CD8-positive, alpha-beta memory T cell (primary cell): ENCODE results near the gene MRO. TPM values are rescaled to one million over a fixed set of nuclear protein-coding genes. Genes with fewer than 3 reads are reported as not detected.

Source experiments
- CTCF ChIA-PET: fragments of 350-600 bp; sonication (Branson Sonifier 250); formaldehyde crosslinking; loops from one replicate; lab custom pipeline; 2021; ENCODE audit warnings: antibody characterized with exemption; lab: Charles Lee
- POLR2A ChIA-PET: fragments of 350-600 bp; sonication (Branson Sonifier 250); formaldehyde crosslinking; loops from one replicate; lab custom pipeline; 2021; ENCODE audit warnings: antibody characterized with exemption; lab: Charles Lee
- DNase-seq, 5 donors: peaks; one replicate each; pipeline versions ENCODE4 v3.0.0 to v3.0.0-alpha.2; 2020 to 2022; ENCODE audit warnings: mixed read lengths in 1 of 5
- H3K27ac ChIP-seq: one replicate; pipeline ENCODE4 v1.7.0; 2013; ENCODE audit warnings: low read depth, mild to moderate bottlenecking, low read length, moderate library complexity
- H3K27me3 ChIP-seq: 2 replicates; pipeline ENCODE4 v1.7.0; 2013; ENCODE audit warnings: low read length, mild to moderate bottlenecking; ENCODE audit not compliant: insufficient read depth, poor library complexity, severe bottlenecking
- H3K36me3 ChIP-seq: 2 replicates; pipeline ENCODE4 v1.7.0; 2013; ENCODE audit warnings: mild to moderate bottlenecking, low read length, moderate library complexity; ENCODE audit not compliant: insufficient read depth
- H3K4me1 ChIP-seq: 2 replicates; pipeline ENCODE4 v1.7.0; 2013; ENCODE audit warnings: mild to moderate bottlenecking, low read length, moderate library complexity; ENCODE audit not compliant: insufficient read depth
- H3K4me3 ChIP-seq: 2 replicates; pipeline ENCODE4 v1.7.0; 2013; ENCODE audit warnings: mild to moderate bottlenecking, low read length
- H3K9me3 ChIP-seq: 2 replicates; pipeline ENCODE4 v1.7.0; 2013; ENCODE audit warnings: mild to moderate bottlenecking, low read length
- H3K27ac Mint-ChIP-seq, 8 donors: one replicate each; pipeline ENCODE4 v1.8.0; 2020 to 2021; ENCODE audit warnings: mixed read lengths in 8 of 8, mild to moderate bottlenecking in 6 of 8, inconsistent platforms in 3 of 8, moderate library complexity in 3 of 8
- H3K27me3 Mint-ChIP-seq, 2 donors: one replicate each; pipeline ENCODE4 v1.8.0; 2020 to 2021; ENCODE audit warnings: mixed read lengths in 2 of 2, mild to moderate bottlenecking in 1 of 2, moderate library complexity in 1 of 2
- H3K36me3 Mint-ChIP-seq, 3 donors: one replicate each; pipeline ENCODE4 v1.8.0; 2020 to 2021; ENCODE audit warnings: mixed read lengths in 3 of 3, inconsistent platforms in 1 of 3, mild to moderate bottlenecking in 1 of 3
- H3K4me1 Mint-ChIP-seq, 3 donors: one replicate each; pipeline ENCODE4 v1.8.0; 2020 to 2021; ENCODE audit warnings: mixed read lengths in 3 of 3, inconsistent platforms in 1 of 3, mild to moderate bottlenecking in 1 of 3
- H3K4me3 Mint-ChIP-seq, 7 donors: one replicate each; pipeline ENCODE4 v1.8.0; 2020 to 2021; ENCODE audit warnings: mixed read lengths in 7 of 7, mild to moderate bottlenecking in 6 of 7, moderate library complexity in 4 of 7, inconsistent platforms in 2 of 7
- H3K9me3 Mint-ChIP-seq, 5 donors: one replicate each; pipeline ENCODE4 v1.8.0; 2020 to 2022; ENCODE audit warnings: mixed read lengths in 5 of 5, mild to moderate bottlenecking in 3 of 5, moderate library complexity in 2 of 5, inconsistent platforms in 1 of 5
- polyA plus RNA-seq: library from polyadenylated mRNA; unstranded; fragments of 300-500 nt; fragmentation: Illumina TruSeq; gene quantifications from one replicate; pipeline ENCODE4 v1.2.3, GENCODE V29; 2021
- total RNA-seq, 2 experiments: library from RNA; stranded (reverse); gene quantifications; one replicate each; pipeline ENCODE4 v1.2.3, GENCODE V29; 2021

MRO gene
- total RNA-seq (under 1 TPM in 1 of 2 experiments, not detected in 1; 0.18 TPM), polyA plus RNA-seq (not detected)

GRCh38 chr18:50819728-50820378 is at the start of gene MRO:
Gene MRO, minus strand, starts transcription at chr18:50820016. Its CDS starts 10,616 bp downstream, at chr18:50809400.
- Mint-ChIP-seq H3K27ac (peak within 1 kb of the TSS in 1 of 8 donors; percentile 11), H3K36me3 (no peaks in the 10 kb centered on the region), H3K9me3 (no peaks in the 10 kb centered on the region), H3K27me3 (peaks cover 0 to 24% of the 10 kb centered on the region in 2 donors), H3K4me1 (no peaks in the 10 kb centered on the region), H3K4me3 (peak within 1 kb of the TSS in 1 of 7 donors; percentile 51)
- ChIA-PET CTCF (interaction anchor here (0.6 to 2.8 kb wide), 23 partner anchors 9 to 330 kb away, joined by 3 to 10 read pairs (median 3); partner anchors contain the start of genes ELAC1 and ME2), POLR2A (no interaction called here)
- peaks cover 19% of the 10 kb centered on the region for H3K4me1 ChIP-seq
- no peaks in the 10 kb centered on the region for H3K9me3 ChIP-seq
- peak within 1 kb of the TSS; percentile 72 for H3K4me3 ChIP-seq
- no peaks in the 10 kb centered on the region for H3K27me3 ChIP-seq
- peak; percentile 61 to 83 (median 69) for DNase-seq
- H3K27ac ChIP-seq, result no peak within 1 kb of the TSS
- H3K36me3 ChIP-seq, result no peaks in the 10 kb centered on the region

GRCh38 chr18:50869150-50869549 is 49.3 kb upstream of the MRO start:
- peak overlapping the region in 1 of 7 donors; percentile 23 for H3K4me3 Mint-ChIP-seq
- H3K4me1 ChIP-seq, result no peaks in the 10 kb centered on the region
- no peaks in the 10 kb centered on the region for H3K9me3 ChIP-seq
- H3K27ac ChIP-seq, result no peak overlapping the region
- H3K9me3 Mint-ChIP-seq, result no peaks in the 10 kb centered on the region
- CTCF ChIA-PET, result no interaction called here
- H3K27me3 ChIP-seq, result no peaks in the 10 kb centered on the region
- peaks cover 6 to 18% of the 10 kb centered on the region in 2 donors for H3K27me3 Mint-ChIP-seq
- H3K36me3 ChIP-seq, result no peaks in the 10 kb centered on the region
- no peaks in the 10 kb centered on the region for H3K36me3 Mint-ChIP-seq
- POLR2A ChIA-PET, result interaction anchor here (0.6 kb wide), 1 partner anchor 9 kb away, joined by 3 read pairs; no protein-coding TSS in a partner anchor
- no peaks in the 10 kb centered on the region for H3K4me1 Mint-ChIP-seq
- no peak for DNase-seq
- H3K4me3 ChIP-seq, result no peak overlapping the region
- H3K27ac Mint-ChIP-seq, result no peak overlapping the region

- Histone ChIP-seq H3K36me3 (no peaks in the 10 kb centered on the region), H3K4me1 (no peaks in the 10 kb centered on the region), H3K4me3 (no peak overlapping the region), H3K27ac (no peak overlapping the region), H3K27me3 (no peaks in the 10 kb centered on the region), H3K9me3 (no peaks in the 10 kb centered on the region)
- H3K27me3 Mint-ChIP-seq, result peaks cover 2% of the 10 kb centered on the region in 2 donors
- no peaks in the 10 kb centered on the region for H3K9me3 Mint-ChIP-seq
- H3K4me3 Mint-ChIP-seq, result no peak overlapping the region
- no peak overlapping the region for H3K27ac Mint-ChIP-seq
- H3K36me3 Mint-ChIP-seq, result no peaks in the 10 kb centered on the region
- ChIA-PET CTCF (interaction anchor here (1.6 kb wide), 1 partner anchor 46 kb away, joined by 4 read pairs; no protein-coding TSS in a partner anchor), POLR2A (no interaction called here)
- DNase-seq, result no peak
- H3K4me1 Mint-ChIP-seq, result no peaks in the 10 kb centered on the region
Measured at GRCh38 chr18:50866765-50867164, 46.9 kb upstream of the MRO start.

- no peaks in the 10 kb centered on the region for H3K4me1 Mint-ChIP-seq
- H3K36me3 Mint-ChIP-seq, result no peaks in the 10 kb centered on the region
- H3K4me3 ChIP-seq, result no peak overlapping the region
- H3K27me3 Mint-ChIP-seq, result peaks cover 7 to 8% of the 10 kb centered on the region in 2 donors
- DNase-seq, result no peak
- ChIA-PET POLR2A (no interaction called here), CTCF (no interaction called here)
- H3K27ac ChIP-seq, result no peak overlapping the region
- no peaks in the 10 kb centered on the region for H3K9me3 ChIP-seq
- no peak overlapping the region for H3K27ac Mint-ChIP-seq
- no peaks in the 10 kb centered on the region for H3K27me3 ChIP-seq
- H3K4me3 Mint-ChIP-seq, result no peak overlapping the region
- no peaks in the 10 kb centered on the region for H3K9me3 Mint-ChIP-seq
- no peaks in the 10 kb centered on the region for H3K4me1 ChIP-seq
- H3K36me3 ChIP-seq, result no peaks in the 10 kb centered on the region
Measured at GRCh38 chr18:50863840-50864375, 44.1 kb upstream of the MRO start.

GRCh38 chr18:50862401-50862800 is 42.6 kb upstream of the MRO start:
- H3K27ac ChIP-seq, result no peak overlapping the region
- no peaks in the 10 kb centered on the region for H3K4me1 ChIP-seq
- ChIA-PET POLR2A (no interaction called here), CTCF (no interaction called here)
- H3K36me3 Mint-ChIP-seq, result no peaks in the 10 kb centered on the region
- H3K4me1 Mint-ChIP-seq, result no peaks in the 10 kb centered on the region
- H3K9me3 ChIP-seq, result no peaks in the 10 kb centered on the region
- H3K27ac Mint-ChIP-seq, result no peak overlapping the region
- H3K27me3 Mint-ChIP-seq, result peaks cover 7 to 10% of the 10 kb centered on the region in 2 donors
- no peaks in the 10 kb centered on the region for H3K36me3 ChIP-seq
- no peaks in the 10 kb centered on the region for H3K9me3 Mint-ChIP-seq
- no peak for DNase-seq
- H3K27me3 ChIP-seq, result no peaks in the 10 kb centered on the region
- H3K4me3 Mint-ChIP-seq, result no peak overlapping the region
- no peak overlapping the region for H3K4me3 ChIP-seq

- Histone ChIP-seq H3K36me3 (no peaks in the 10 kb centered on the region), H3K4me3 (no peak overlapping the region), H3K27me3 (no peaks in the 10 kb centered on the region), H3K27ac (no peak overlapping the region), H3K4me1 (no peaks in the 10 kb centered on the region), H3K9me3 (no peaks in the 10 kb centered on the region)
- no peaks in the 10 kb centered on the region for H3K36me3 Mint-ChIP-seq
- H3K9me3 Mint-ChIP-seq, result no peaks in the 10 kb centered on the region
- no peak overlapping the region for H3K4me3 Mint-ChIP-seq
- H3K27ac Mint-ChIP-seq, result peak overlapping the region in 1 of 8 donors; percentile 33
- peaks cover 7 to 10% of the 10 kb centered on the region in 2 donors for H3K27me3 Mint-ChIP-seq
- ChIA-PET POLR2A (no interaction called here), CTCF (no interaction called here)
- DNase-seq, result no peak
- H3K4me1 Mint-ChIP-seq, result no peaks in the 10 kb centered on the region
Measured at GRCh38 chr18:50861617-50862016, 41.8 kb upstream of the MRO start.

- H3K4me1 ChIP-seq, result no peaks in the 10 kb centered on the region
- peaks cover 7 to 8% of the 10 kb centered on the region in 2 donors for H3K27me3 Mint-ChIP-seq
- no peak overlapping the region for H3K27ac ChIP-seq
- POLR2A ChIA-PET, result no interaction called here
- H3K36me3 Mint-ChIP-seq, result no peaks in the 10 kb centered on the region
- H3K36me3 ChIP-seq, result no peaks in the 10 kb centered on the region
- no peaks in the 10 kb centered on the region for H3K9me3 ChIP-seq
- no peak overlapping the region for H3K4me3 ChIP-seq
- no peaks in the 10 kb centered on the region for H3K27me3 ChIP-seq
- H3K9me3 Mint-ChIP-seq, result peaks cover 0 to 2% (median 0%) of the 10 kb centered on the region in 5 donors
- no peak overlapping the region for H3K4me3 Mint-ChIP-seq
- CTCF ChIA-PET, result no interaction called here
- H3K27ac Mint-ChIP-seq, result no peak overlapping the region
- DNase-seq, result no peak
- no peaks in the 10 kb centered on the region for H3K4me1 Mint-ChIP-seq
Measured at GRCh38 chr18:50859793-50860555, 40.2 kb upstream of the MRO start.

GRCh38 chr18:50857694-50858093 is 37.9 kb upstream of the MRO start:
- no peaks in the 10 kb centered on the region for H3K36me3 ChIP-seq
- Mint-ChIP-seq H3K9me3 (peaks cover 0 to 10% (median 3%) of the 10 kb centered on the region in 5 donors), H3K4me1 (no peaks in the 10 kb centered on the region), H3K27me3 (peaks cover 12 to 21% of the 10 kb centered on the region in 2 donors), H3K27ac (peak overlapping the region in 1 of 8 donors; percentile 36), H3K4me3 (no peak overlapping the region), H3K36me3 (peaks cover 0 to 12% (median 0%) of the 10 kb centered on the region in 3 donors)
- no peaks in the 10 kb centered on the region for H3K4me1 ChIP-seq
- POLR2A ChIA-PET, result no interaction called here
- H3K9me3 ChIP-seq, result no peaks in the 10 kb centered on the region
- CTCF ChIA-PET, result no interaction called here
- H3K27ac ChIP-seq, result no peak overlapping the region
- no peak for DNase-seq
- no peaks in the 10 kb centered on the region for H3K27me3 ChIP-seq
- H3K4me3 ChIP-seq, result no peak overlapping the region
